OCI-LY1 (cell line): ENCODE results near the gene P3H1.

Source experiments
- CTCF ChIP-seq: fragments of 200-600 bp; sonication (generic), shearing (Covaris generic); IDR thresholded peaks from 2 replicates; pipeline ENCODE4 v1.5.1; 2017; ENCODE audit warnings: mild to moderate bottlenecking, antibody characterized with exemption, low read length, moderate library complexity, mixed read lengths
- EZH2 ChIP-seq: fragments of 200-600 bp; sonication (generic), shearing (Covaris generic); IDR thresholded peaks from 2 replicates; pipeline ENCODE4 v1.8.0; 2017; ENCODE audit warnings: borderline replicate concordance, mixed run types, mild to moderate bottlenecking, antibody characterized with exemption, low read length, moderate library complexity, mixed read lengths

GRCh38 chr1:42777852-42778251 lies 11.0 kb upstream of the P3H1 start:
- TF ChIP-seq CTCF (peak; percentile 74), EZH2 (no peak)
